Fibroblast of skin of back (primary cell): ENCODE measurements around the gene BFAR. TPM values are rescaled to one million over a fixed set of nuclear protein-coding genes. Genes with fewer than 3 reads are reported as not detected.
"Not testable (repeated sequence)": the region's sequence is repeated elsewhere in the genome, so short reads cannot be mapped to it uniquely, and the experiment has no call there.

ENCODE experiments used
- DNase-seq: peaks from one replicate; pipeline ENCODE4 v3.0.0-alpha.2; 2013
- polyA plus RNA-seq, 2 experiments: library from polyadenylated mRNA; unstranded; fragments of 120-200 nt; gene quantifications; one replicate each; pipeline ENCODE4 v1.2.1, GENCODE V29; 2013; ENCODE audit not compliant: insufficient read length in 2 of 2

Gene BFAR
- polyA plus RNA-seq (2013, experiment 1 of 2; ENCODE audit: insufficient read length), result 67.2 TPM
- 55.3 TPM for polyA plus RNA-seq (2013, experiment 2 of 2; ENCODE audit: insufficient read length)

- DNase-seq, result peak; percentile 98
Measured at GRCh38 chr16:14632693-14633569, at the start of gene BFAR. TSS of gene BFAR (plus strand) at chr16:14632951. CDS start at chr16:14644347, 11,396 bp downstream.

- no peak for DNase-seq
Measured at GRCh38 chr16:14585287-14585686, 47.5 kb upstream of the BFAR start.

GRCh38 chr16:14586637-14587305 lies 46.0 kb upstream of the BFAR start:
- DNase-seq, result no peak

GRCh38 chr16:14600164-14600563 lies 32.6 kb upstream of the BFAR start:
- peak; percentile 32 for DNase-seq

GRCh38 chr16:14602443-14602963 lies 30.2 kb upstream of the BFAR start:
- no peak for DNase-seq

- DNase-seq, result no peak
Measured at GRCh38 chr16:14606102-14606501, 26.6 kb upstream of the BFAR start.

- DNase-seq, result no peak
Measured at GRCh38 chr16:14608111-14608566, 24.6 kb upstream of the BFAR start.

GRCh38 chr16:14608604-14609003 lies 24.1 kb upstream of the BFAR start:
- DNase-seq, result no peak

- DNase-seq, result no peak
Measured at GRCh38 chr16:14609716-14610115, 23.0 kb upstream of the BFAR start.

- DNase-seq, result no peak
Measured at GRCh38 chr16:14611660-14612059, 21.1 kb upstream of the BFAR start.

- DNase-seq, result no peak
Measured at GRCh38 chr16:14613991-14614390, 18.8 kb upstream of the BFAR start.

GRCh38 chr16:14616280-14616679 lies 16.5 kb upstream of the BFAR start:
- no peak for DNase-seq

GRCh38 chr16:14618566-14618965 lies 14.2 kb upstream of the BFAR start:
- DNase-seq, result no peak

- DNase-seq, result no peak
Measured at GRCh38 chr16:14627078-14627477, 5.7 kb upstream of the BFAR start.

GRCh38 chr16:14628806-14629611 lies 3.7 kb upstream of the BFAR start:
- DNase-seq, result peak; percentile 12

- DNase-seq, result no peak
Measured at GRCh38 chr16:14629612-14629918, 3.2 kb upstream of the BFAR start.

GRCh38 chr16:14629919-14630619 lies 2.7 kb upstream of the BFAR start, which contains the start of gene PARN:
TSS of gene PARN (minus strand) at chr16:14630260. CDS start at chr16:14630125, 135 bp downstream.
- DNase-seq, result peak; percentile 97

GRCh38 chr16:14630620-14631330 lies 2.0 kb upstream of the BFAR start:
- not testable (repeated sequence) for DNase-seq

GRCh38 chr16:14634389-14634725 lies 1.6 kb downstream of the BFAR start:
- DNase-seq, result no peak

- no peak for DNase-seq
Measured at GRCh38 chr16:14635395-14636165, 2.8 kb downstream of the BFAR start.
